ENCODE results near the gene INSR.
A peak's percentile ranks its signal among the peaks of the same experiment; 100 is the strongest.

Gene INSR

DNA sequence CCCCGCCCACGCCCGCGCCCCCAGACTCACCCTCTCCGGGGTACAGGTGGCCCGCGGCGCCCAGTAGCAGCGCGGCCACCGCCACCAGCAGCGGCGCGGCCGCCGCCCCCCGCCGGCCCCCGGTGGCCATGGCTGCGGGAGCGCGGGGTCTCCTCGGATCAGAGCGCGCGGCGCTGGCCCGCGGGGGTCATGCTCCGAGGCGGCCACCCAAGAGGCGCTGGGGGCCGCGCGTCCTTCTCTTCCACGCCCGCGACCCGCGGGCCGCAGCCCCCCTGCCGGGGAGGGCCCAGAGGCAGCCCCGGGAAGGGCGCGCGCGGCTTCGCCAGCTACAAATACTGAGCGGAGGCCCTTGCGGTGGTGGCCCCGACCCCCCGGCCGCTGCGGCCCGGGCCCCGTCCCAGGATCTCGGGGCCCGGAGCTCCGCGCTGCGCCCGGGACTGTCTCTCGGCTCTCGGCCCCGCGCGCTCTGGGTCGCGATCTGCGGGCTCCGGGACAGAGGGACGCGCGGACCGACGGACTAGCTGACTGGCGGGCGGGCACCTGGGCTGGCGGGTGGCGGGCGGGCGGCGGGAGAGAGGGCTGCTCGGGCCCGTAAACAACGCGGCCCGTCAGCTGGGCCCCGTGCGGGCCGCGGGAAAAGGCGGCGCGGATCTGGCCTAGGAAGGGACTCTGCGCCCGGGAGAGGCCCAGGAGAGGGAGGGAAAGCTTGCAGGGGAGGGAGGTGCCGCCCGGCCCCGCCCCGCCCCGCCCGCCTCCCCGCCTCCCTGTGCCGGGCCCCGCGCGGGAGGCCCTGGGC lies at the start of gene INSR:
Gene INSR, minus strand, starts transcription at position 653 of the 796 bp plus-strand sequence. Its CDS starts 523 bp downstream, at position 130.
- peaks cover 18% of the 10 kb centered on the region for H3K4me1 ChIP-seq (ENCODE audit: control insufficient read depth, insufficient read depth, low read length)
- peaks cover 10% of the 10 kb centered on the region for H3K27me3 ChIP-seq (ENCODE audit: control insufficient read depth, insufficient read depth, low read length)
- no peak within 1 kb of the TSS for H3K27ac ChIP-seq (ENCODE audit: low read depth, low read length)
- peak within 1 kb of the TSS; percentile 78 for H3K4me3 ChIP-seq (ENCODE audit: low read depth, low read length)
- no peaks in the 10 kb centered on the region for H3K9me3 ChIP-seq (ENCODE audit: control insufficient read depth, insufficient read depth, low read depth, low read length)
- peak within 1 kb of the TSS; percentile 59 for H3K9ac ChIP-seq (ENCODE audit: low read length)
- no peaks in the 10 kb centered on the region for H3K36me3 ChIP-seq (ENCODE audit: control insufficient read depth, insufficient read depth, low read length)

DNA sequence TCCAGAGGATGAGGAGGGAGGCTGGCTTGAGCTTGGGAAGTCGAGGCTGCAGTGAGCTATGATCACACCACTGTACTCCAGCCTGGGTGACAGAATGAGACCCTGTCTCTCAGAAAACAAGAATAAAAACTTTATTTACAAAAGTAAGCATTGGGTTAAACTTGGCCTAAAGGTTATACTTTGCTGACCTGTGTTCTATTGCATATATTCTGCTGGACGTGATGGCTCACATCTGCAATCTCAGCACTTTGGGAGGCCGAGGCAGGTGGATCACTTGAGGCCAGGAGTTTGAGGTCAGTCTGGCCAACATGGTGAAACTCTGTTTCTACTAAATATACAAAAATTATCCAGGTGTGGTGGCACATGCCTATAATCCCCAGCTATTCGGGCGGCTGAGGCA lies 47.9 kb upstream of the INSR start:
- Histone ChIP-seq H3K9ac (ENCODE audit: low read length) (no peak overlapping the region), H3K4me1 (ENCODE audit: control insufficient read depth, insufficient read depth, low read length) (0 out of 2 replicates have a peak, but pooled peaks cover 7% of the 10 kb centered on the region), H3K27ac (ENCODE audit: low read depth, low read length) (no peak overlapping the region), H3K9me3 (ENCODE audit: control insufficient read depth, insufficient read depth, low read depth, low read length) (no peaks in the 10 kb centered on the region), H3K36me3 (ENCODE audit: control insufficient read depth, insufficient read depth, low read length) (no peaks in the 10 kb centered on the region), H3K27me3 (ENCODE audit: control insufficient read depth, insufficient read depth, low read length) (no peaks in the 10 kb centered on the region), H3K4me3 (ENCODE audit: low read depth, low read length) (no peak overlapping the region)

DNA sequence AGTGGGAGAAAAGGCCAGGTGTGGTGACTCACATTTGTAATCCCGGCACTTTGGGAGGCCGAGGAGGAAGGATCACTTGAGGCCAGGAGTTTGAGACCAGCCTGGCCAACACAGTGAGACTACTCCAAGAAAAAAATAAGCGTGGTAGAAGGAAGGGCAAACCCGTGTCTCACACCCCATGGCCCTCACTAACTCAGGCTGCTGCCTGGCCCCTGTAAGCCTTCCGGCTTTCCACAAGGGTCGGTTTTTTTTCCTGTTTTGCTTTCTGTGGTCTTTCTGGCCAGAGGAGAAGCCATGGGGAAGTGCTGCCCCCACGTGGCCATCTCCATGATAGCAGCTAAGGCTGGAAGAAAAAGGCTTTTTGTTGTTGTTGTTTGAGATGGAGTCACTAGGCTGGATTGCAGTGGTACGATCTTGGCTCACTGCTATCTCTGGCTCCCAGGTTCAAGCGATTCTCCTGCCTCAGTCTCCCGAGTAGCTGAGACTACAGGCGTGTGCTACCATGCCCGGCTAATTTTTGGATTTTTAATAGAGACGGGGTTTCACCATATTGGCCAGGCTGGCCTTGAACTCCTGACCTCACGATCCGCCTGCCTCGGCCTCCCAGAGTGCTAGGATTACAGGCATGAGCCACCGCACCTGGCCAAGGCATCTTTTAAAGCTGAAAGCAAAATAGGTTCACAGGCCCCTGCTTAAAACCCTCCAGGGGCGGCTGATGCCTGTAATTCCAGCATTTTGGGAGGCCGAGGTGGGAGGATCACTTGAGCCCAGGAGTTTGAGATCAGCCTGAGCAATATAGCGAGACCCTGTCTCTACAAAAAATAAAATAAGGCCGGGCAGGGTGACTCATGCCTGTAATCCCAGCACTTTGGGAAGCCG lies 47.0 kb upstream of the INSR start:
- no peak overlapping the region for H3K4me3 ChIP-seq (ENCODE audit: low read depth, low read length)
- H3K9ac ChIP-seq (ENCODE audit: low read length): no peak overlapping the region
- no peaks in the 10 kb centered on the region for H3K36me3 ChIP-seq (ENCODE audit: control insufficient read depth, insufficient read depth, low read length)
- 0 out of 2 replicates have a peak, but pooled peaks cover 7% of the 10 kb centered on the region for H3K4me1 ChIP-seq (ENCODE audit: control insufficient read depth, insufficient read depth, low read length)
- H3K9me3 ChIP-seq (ENCODE audit: control insufficient read depth, insufficient read depth, low read depth, low read length): no peaks in the 10 kb centered on the region
- no peaks in the 10 kb centered on the region for H3K27me3 ChIP-seq (ENCODE audit: control insufficient read depth, insufficient read depth, low read length)
- no peak overlapping the region for H3K27ac ChIP-seq (ENCODE audit: low read depth, low read length)

DNA sequence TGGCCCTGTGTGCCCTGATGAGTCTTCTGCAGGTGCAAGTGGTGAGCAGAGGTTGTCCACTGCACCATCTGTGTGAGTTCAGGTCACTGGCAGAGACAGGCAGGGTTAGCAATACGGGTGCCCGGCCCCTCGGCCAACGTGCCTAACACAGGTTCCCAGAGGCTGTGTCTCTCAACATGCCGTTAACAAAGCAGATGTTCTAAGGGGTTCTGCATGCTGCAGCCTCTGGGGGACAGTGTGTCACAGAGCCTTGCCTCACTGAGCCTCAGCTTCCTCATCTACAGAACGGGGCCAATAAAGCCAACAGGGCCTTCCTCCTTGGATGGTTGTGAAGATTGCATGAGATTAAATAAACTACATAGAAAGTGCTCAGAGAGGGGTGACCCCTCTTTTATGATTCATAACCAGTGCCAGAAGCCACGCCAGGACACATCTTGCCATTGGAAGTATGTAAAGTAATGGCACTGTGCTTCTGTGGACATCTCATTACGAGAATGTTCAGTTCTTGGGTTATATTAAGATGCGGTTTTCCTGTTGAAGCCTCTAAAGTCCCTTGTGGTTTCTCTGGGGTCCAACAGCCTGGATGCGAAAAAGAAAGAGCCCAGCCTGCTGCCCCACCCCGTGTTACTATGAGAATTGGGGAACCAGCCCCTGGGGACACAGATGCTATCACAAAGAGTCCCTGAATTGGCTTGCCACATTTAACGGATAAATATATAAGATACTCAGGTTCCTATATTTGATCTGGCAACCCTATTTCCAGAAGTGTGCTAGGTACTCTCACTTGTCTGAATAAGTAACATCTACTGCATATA lies 43.4 kb upstream of the INSR start:
- no peaks in the 10 kb centered on the region for H3K36me3 ChIP-seq (ENCODE audit: control insufficient read depth, insufficient read depth, low read length)
- no peak overlapping the region for H3K9ac ChIP-seq (ENCODE audit: low read length)
- no peaks in the 10 kb centered on the region for H3K27me3 ChIP-seq (ENCODE audit: control insufficient read depth, insufficient read depth, low read length)
- H3K4me1 ChIP-seq (ENCODE audit: control insufficient read depth, insufficient read depth, low read length): no peaks in the 10 kb centered on the region
- H3K9me3 ChIP-seq (ENCODE audit: control insufficient read depth, insufficient read depth, low read depth, low read length): no peaks in the 10 kb centered on the region
- no peak overlapping the region for H3K4me3 ChIP-seq (ENCODE audit: low read depth, low read length)
- no peak overlapping the region for H3K27ac ChIP-seq (ENCODE audit: low read depth, low read length)

DNA sequence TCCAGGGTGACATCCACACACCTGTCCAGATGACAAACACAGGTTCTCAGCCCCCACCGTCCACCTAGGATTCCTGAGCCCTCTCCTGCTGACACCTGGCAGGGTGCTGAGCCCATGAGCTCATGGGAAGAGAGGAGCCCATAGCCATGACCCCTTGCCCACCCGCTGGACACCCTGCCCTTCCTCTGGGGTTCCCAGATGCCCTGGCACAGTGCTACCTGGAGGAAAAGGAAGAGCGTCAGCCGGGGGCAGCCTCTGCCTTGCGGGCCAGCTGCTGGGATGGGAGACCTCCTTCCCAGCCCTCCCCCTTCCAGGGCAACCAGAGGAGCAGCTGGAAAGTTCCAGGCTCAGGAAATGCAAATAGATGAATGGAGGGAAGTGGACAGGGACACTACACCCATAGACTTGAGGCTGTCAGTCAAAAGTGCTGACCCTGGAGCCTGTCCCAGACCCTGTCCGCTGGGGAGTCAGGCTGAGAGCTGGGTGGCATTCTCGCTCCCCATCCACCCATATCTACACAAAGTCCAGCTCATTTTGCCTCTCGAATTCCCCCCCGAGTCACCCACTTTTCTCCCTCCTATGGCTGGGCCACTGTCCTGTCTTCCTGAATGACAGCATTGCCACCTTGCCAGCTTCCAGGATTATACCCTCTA lies 42.2 kb upstream of the INSR start:
- H3K27me3 ChIP-seq (ENCODE audit: control insufficient read depth, insufficient read depth, low read length): no peaks in the 10 kb centered on the region
- no peak overlapping the region for H3K9ac ChIP-seq (ENCODE audit: low read length)
- no peaks in the 10 kb centered on the region for H3K4me1 ChIP-seq (ENCODE audit: control insufficient read depth, insufficient read depth, low read length)
- H3K4me3 ChIP-seq (ENCODE audit: low read depth, low read length): no peak overlapping the region
- H3K9me3 ChIP-seq (ENCODE audit: control insufficient read depth, insufficient read depth, low read depth, low read length): peaks cover 2% of the 10 kb centered on the region; the same call in 1 of the 2 replicates
- no peaks in the 10 kb centered on the region for H3K36me3 ChIP-seq (ENCODE audit: control insufficient read depth, insufficient read depth, low read length)
- H3K27ac ChIP-seq (ENCODE audit: low read depth, low read length): no peak overlapping the region

DNA sequence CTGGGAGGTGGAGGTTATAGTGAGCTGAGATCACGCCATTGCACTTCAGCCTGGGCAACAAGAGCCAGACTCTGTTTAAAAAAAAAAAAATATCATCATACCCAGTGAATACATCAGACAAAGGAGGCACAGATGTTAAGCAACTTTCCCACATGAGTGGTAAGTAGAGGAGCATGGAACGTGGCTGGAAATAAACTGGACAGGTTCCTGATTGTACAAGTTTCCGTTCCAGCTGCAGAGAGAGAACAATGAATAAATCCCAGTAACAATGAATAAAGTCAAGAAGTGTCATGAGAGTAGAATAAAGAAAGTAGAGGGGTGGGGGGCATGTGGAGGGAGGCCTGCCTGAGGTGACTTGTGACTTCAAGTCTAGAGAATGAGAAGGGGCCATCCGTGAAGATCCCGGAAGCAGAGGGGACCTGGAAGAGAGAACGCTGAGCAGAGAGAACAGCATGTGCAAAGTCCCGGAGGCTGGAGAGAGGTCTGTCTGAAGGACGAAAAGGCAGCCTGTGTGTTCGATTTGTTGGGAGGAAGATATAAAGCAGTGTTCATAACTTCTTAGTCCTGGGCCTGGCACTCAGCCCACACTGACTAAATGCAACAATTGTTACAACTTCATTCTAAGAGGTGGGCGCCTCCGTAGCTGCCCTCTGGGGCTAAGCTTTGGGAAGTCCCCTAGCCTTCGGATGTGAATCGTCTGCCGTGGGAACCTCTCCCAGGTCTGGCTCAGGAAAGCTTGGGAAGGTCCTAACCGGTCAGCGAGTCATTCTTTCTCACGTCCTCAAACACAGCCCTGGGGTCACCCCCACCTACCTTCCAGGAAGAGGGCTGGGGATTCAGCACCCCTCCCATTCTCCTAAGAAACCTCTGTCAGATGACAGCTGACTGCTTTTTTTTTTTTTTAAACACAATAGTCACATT lies 39.2 kb upstream of the INSR start:
- Histone ChIP-seq H3K36me3 (ENCODE audit: control insufficient read depth, insufficient read depth, low read length) (no peaks in the 10 kb centered on the region), H3K4me3 (ENCODE audit: low read depth, low read length) (no peak overlapping the region), H3K27ac (ENCODE audit: low read depth, low read length) (no peak overlapping the region), H3K9ac (ENCODE audit: low read length) (no peak overlapping the region), H3K4me1 (ENCODE audit: control insufficient read depth, insufficient read depth, low read length) (no peaks in the 10 kb centered on the region), H3K9me3 (ENCODE audit: control insufficient read depth, insufficient read depth, low read depth, low read length) (peaks cover 8% of the 10 kb centered on the region; the same call in 1 of the 2 replicates), H3K27me3 (ENCODE audit: control insufficient read depth, insufficient read depth, low read length) (no peaks in the 10 kb centered on the region)

DNA sequence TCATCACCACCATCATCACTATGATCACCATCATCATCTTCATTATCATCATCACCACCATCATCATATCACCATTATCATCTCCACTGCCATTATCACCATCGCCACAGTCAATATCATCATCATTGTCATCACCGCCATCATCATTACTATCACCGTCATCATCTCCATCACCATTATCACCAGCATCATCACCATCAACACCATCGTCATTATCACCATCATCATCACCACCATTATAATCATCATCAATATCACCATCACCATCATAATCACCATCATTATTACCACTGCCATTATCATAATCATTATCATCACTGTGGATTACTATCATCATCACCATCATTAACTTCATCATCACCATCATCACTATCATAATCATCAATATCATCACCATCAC lies 37.2 kb upstream of the INSR start:
- no peak overlapping the region for H3K4me3 ChIP-seq (ENCODE audit: low read depth, low read length)
- H3K27ac ChIP-seq (ENCODE audit: low read depth, low read length): no peak overlapping the region
- H3K36me3 ChIP-seq (ENCODE audit: control insufficient read depth, insufficient read depth, low read length): no peaks in the 10 kb centered on the region
- peaks cover 8% of the 10 kb centered on the region for H3K9me3 ChIP-seq (ENCODE audit: control insufficient read depth, insufficient read depth, low read depth, low read length)
- no peaks in the 10 kb centered on the region for H3K27me3 ChIP-seq (ENCODE audit: control insufficient read depth, insufficient read depth, low read length)
- H3K9ac ChIP-seq (ENCODE audit: low read length): no peak overlapping the region
- H3K4me1 ChIP-seq (ENCODE audit: control insufficient read depth, insufficient read depth, low read length): no peaks in the 10 kb centered on the region

DNA sequence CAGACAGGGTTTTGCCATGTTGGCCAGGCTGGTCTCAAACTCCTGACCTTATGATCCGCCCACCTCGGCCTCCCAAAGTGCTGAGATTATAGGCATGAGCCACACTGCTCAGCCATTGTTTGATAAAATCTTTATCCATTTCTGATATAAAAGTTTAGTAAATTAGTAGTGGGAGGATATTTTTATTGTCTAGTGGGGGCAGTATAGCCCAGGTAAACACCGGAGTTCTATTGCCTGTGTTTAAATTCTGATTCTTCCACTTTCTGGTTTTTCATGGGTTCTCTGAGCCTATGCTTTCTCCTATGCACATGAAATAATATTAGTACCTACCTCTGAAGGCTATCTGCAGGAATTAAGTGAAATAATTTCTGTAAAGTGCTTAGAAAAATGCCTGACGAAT lies 34.4 kb upstream of the INSR start:
- H3K36me3 ChIP-seq (ENCODE audit: control insufficient read depth, insufficient read depth, low read length): no peaks in the 10 kb centered on the region
- H3K27me3 ChIP-seq (ENCODE audit: control insufficient read depth, insufficient read depth, low read length): no peaks in the 10 kb centered on the region
- H3K4me3 ChIP-seq (ENCODE audit: low read depth, low read length): no peak overlapping the region
- H3K9ac ChIP-seq (ENCODE audit: low read length): no peak overlapping the region
- H3K9me3 ChIP-seq (ENCODE audit: control insufficient read depth, insufficient read depth, low read depth, low read length): peaks cover 13% of the 10 kb centered on the region
- no peak overlapping the region for H3K27ac ChIP-seq (ENCODE audit: low read depth, low read length)
- H3K4me1 ChIP-seq (ENCODE audit: control insufficient read depth, insufficient read depth, low read length): no peaks in the 10 kb centered on the region

DNA sequence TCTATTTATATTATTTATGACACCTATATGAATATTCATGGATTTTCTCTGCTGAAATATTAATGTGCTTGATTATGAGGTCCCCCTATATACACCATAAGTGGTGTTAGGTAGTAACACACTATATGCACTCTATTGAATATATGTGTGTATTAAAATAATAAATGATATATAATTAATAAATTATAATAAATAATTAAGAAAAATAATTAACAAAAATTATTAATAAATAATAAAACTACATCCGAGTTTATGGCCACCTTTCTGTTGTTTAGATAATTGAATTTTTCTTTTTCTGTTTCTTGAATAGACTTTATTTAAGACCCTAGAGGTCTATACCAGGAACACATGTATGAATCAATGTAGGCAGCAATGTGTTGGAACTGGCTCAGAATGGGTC lies 33.6 kb upstream of the INSR start:
- H3K27me3 ChIP-seq (ENCODE audit: control insufficient read depth, insufficient read depth, low read length): no peaks in the 10 kb centered on the region
- H3K4me3 ChIP-seq (ENCODE audit: low read depth, low read length): no peak overlapping the region
- H3K27ac ChIP-seq (ENCODE audit: low read depth, low read length): no peak overlapping the region
- H3K4me1 ChIP-seq (ENCODE audit: control insufficient read depth, insufficient read depth, low read length): no peaks in the 10 kb centered on the region
- peaks cover 13% of the 10 kb centered on the region for H3K9me3 ChIP-seq (ENCODE audit: control insufficient read depth, insufficient read depth, low read depth, low read length)
- no peaks in the 10 kb centered on the region for H3K36me3 ChIP-seq (ENCODE audit: control insufficient read depth, insufficient read depth, low read length)
- H3K9ac ChIP-seq (ENCODE audit: low read length): no peak overlapping the region

Measured in HUES6 (cell line).